K562 (cell line): ENCODE results near the gene GMDS. TPM values are rescaled to one million over a fixed set of nuclear protein-coding genes. Genes with fewer than 3 reads are reported as not detected.

Experiments
- ATAC-seq: fragments of 200-7000 bp; cut with Tn5 transposase; 3 replicates; pipeline ENCODE4 v1.9.1; 2020; ENCODE audit warnings: moderate library complexity
- BruUV-seq: library from RNA; stranded (reverse); fragments of 400-500 nt; replicated peaks from 2 replicates; lab custom pipeline; 2021; lab: Mats Ljungman, UMichigan
- CTCF ChIA-PET: fragments of 300-600 bp; formaldehyde crosslinking; extraction: SDS; loops from one replicate; lab custom pipeline; 2021; ENCODE audit warnings: low intra/inter-chr PET ratio; lab: Yijun Ruan, JAX
- POLR2A ChIA-PET: fragments of 300-600, 350-650 bp; sonication (Branson Sonifier 250); formaldehyde crosslinking; extraction: SDS; loops from one replicate; lab custom pipeline; 2021; ENCODE audit warnings: antibody characterized with exemption, inconsistent platforms; lab: Yijun Ruan, JAX
- DNase-seq, 4 experiments: peaks; one replicate each; pipeline versions ENCODE4 v3.0.0 to v3.0.0-alpha.2; 2011 to 2018; ENCODE audit warnings: low spot score in 3 of 4, mixed read lengths in 3 of 4; ENCODE audit errors: extremely low read depth in 1 of 4
- FAIRE-seq: peaks from 2 replicates; lab custom pipeline; 2011; peaks lifted over from hg19 to GRCh38; lab: Jason Lieb, UNC
- H2AFZ ChIP-seq: 2 replicates; pipeline ENCODE4 v1.6.0; 2011; ENCODE audit warnings: low read depth, low read length, control low read depth, inconsistent platforms
- H3K27ac ChIP-seq: fragments of 200-600 bp; 3 replicates; pipeline ENCODE4 v1.8.0; 2011; ENCODE audit warnings: low read depth, mild to moderate bottlenecking, control low read depth, inconsistent platforms, low read length, moderate library complexity, mixed read lengths; ENCODE audit errors: extremely low read depth
- H3K27me3 ChIP-seq, 2 experiments: fragments of 300-600 bp in 1 of 2; 2 replicates in 1 of 2; 3 replicates in 1 of 2; pipeline versions ENCODE4 v1.6.0 to v1.8.0; 2011; ENCODE audit warnings: inconsistent platforms in 2 of 2, low read length in 2 of 2, mild to moderate bottlenecking in 1 of 2, mixed read lengths in 1 of 2, moderate library complexity in 1 of 2; ENCODE audit not compliant: control insufficient read depth in 2 of 2, insufficient read depth in 2 of 2
- H3K36me3 ChIP-seq: fragments of 300-600 bp; 3 replicates; pipeline ENCODE4 v1.8.0; 2011; ENCODE audit warnings: mild to moderate bottlenecking, low read length, inconsistent platforms; ENCODE audit not compliant: control insufficient read depth, insufficient read depth
- H3K4me1 ChIP-seq, 2 experiments: fragments of 200-600 bp in 1 of 2; replicated peaks in 1 of 2; 2 replicates in 1 of 2; 3 replicates in 1 of 2; pipeline versions ENCODE4 v1.5.1 to v1.8.0; 2011; ENCODE audit warnings: inconsistent platforms in 2 of 2, low read length in 2 of 2, mild to moderate bottlenecking in 1 of 2, mixed read lengths in 1 of 2, moderate library complexity in 1 of 2; ENCODE audit not compliant: control insufficient read depth in 2 of 2, insufficient read depth in 2 of 2
- H3K4me2 ChIP-seq: 2 replicates; pipeline ENCODE4 v1.6.1; 2011; ENCODE audit warnings: low read length, control low read depth, inconsistent platforms, mixed read lengths; ENCODE audit not compliant: insufficient read depth
- H3K4me3 ChIP-seq: fragments of 200-600 bp; sonication (generic), shearing (Covaris generic); 2 replicates; pipeline ENCODE4 v1.5.1; 2016; ENCODE audit warnings: control low read depth, inconsistent platforms
- H3K79me2 ChIP-seq: fragments of 200-600 bp; 3 replicates; pipeline ENCODE4 v1.8.0; 2011; ENCODE audit warnings: low read length, inconsistent platforms; ENCODE audit not compliant: control insufficient read depth, insufficient read depth
- H3K9ac ChIP-seq, 2 experiments: 2 replicates each; pipeline versions ENCODE4 v1.6.0 to v1.6.1; 2011; ENCODE audit warnings: low read depth in 2 of 2, low read length in 2 of 2, control low read depth in 1 of 2, inconsistent platforms in 1 of 2, mild to moderate bottlenecking in 1 of 2, mixed read lengths in 1 of 2; ENCODE audit not compliant: insufficient read depth in 1 of 2
- H3K9me1 ChIP-seq: one replicate; pipeline ENCODE4 v1.6.0; 2011; ENCODE audit warnings: inconsistent platforms, mild to moderate bottlenecking, low read length, moderate library complexity; ENCODE audit not compliant: control insufficient read depth, insufficient read depth
- H3K9me3 ChIP-seq: replicated peaks from 2 replicates; pipeline ENCODE4 v1.5.1; 2011; ENCODE audit warnings: low read depth, low read length, inconsistent platforms; ENCODE audit not compliant: control insufficient read depth, insufficient read depth
- H4K20me1 ChIP-seq: replicated peaks from 2 replicates; pipeline ENCODE4 v1.6.1; 2011; ENCODE audit warnings: low read length, inconsistent platforms, mixed read lengths; ENCODE audit not compliant: control insufficient read depth, insufficient read depth
- CEBPG ChIP-seq, 3 experiments: fragments of 200-800 bp in 1 of 3; sonication (Bioruptor generic) in 1 of 3; sonication (generic) in 1 of 3; formaldehyde crosslinking in 1 of 3; IDR thresholded peaks in 2 of 3; conservative IDR thresholded peaks in 1 of 3; 2 replicates each; pipeline versions ENCODE4 v1.6.1 to v1.8.0; 2016 to 2022; ENCODE audit warnings: missing compliant biosample characterization in 2 of 3, missing genetic modification characterization in 2 of 3, mild to moderate bottlenecking in 1 of 3, missing genetic modification reagents in 1 of 3
- ERF ChIP-seq: fragments of 450-650 bp; formaldehyde crosslinking; IDR thresholded peaks from 2 replicates; pipeline ENCODE4 v1.4.0; 2020; ENCODE audit warnings: mild to moderate bottlenecking, mixed read lengths
- KHSRP ChIP-seq: fragments of 450-650 bp; IDR thresholded peaks from 2 replicates; pipeline ENCODE4 v1.6.1; 2017
- POLR3G ChIP-seq: IDR thresholded peaks from 2 replicates; pipeline ENCODE4 v1.6.1; 2011; ENCODE audit not compliant: insufficient read length, insufficient replicate concordance; ENCODE audit errors: extremely low read depth
- SRSF3 ChIP-seq: fragments of 200-400 bp; formaldehyde crosslinking; IDR thresholded peaks from 2 replicates; pipeline ENCODE4 v1.6.1; 2016; ENCODE audit warnings: mild to moderate bottlenecking, low read length, moderate library complexity; ENCODE audit not compliant: insufficient read depth
- SRSF7 ChIP-seq: fragments of 200-400 bp; formaldehyde crosslinking; optimal IDR thresholded peaks from 2 replicates; pipeline ENCODE3; 2017; ENCODE audit warnings: mild to moderate bottlenecking, low read depth, low read length
- YBX1 ChIP-seq: fragments of 450-650 bp; IDR thresholded peaks from 2 replicates; pipeline ENCODE4 v1.7.1; 2016; ENCODE audit warnings: mild to moderate bottlenecking
- ZBTB7A ChIP-seq: IDR thresholded peaks from 2 replicates; pipeline ENCODE4 v1.6.1; 2011; ENCODE audit warnings: low read depth, mild to moderate bottlenecking, low read length, moderate library complexity, borderline replicate concordance; ENCODE audit not compliant: control insufficient read depth
- ZC3H11A ChIP-seq: IDR thresholded peaks from 2 replicates; pipeline ENCODE4 v1.6.1; 2012; ENCODE audit warnings: low read depth, low read length, improper control_type of control experiment
- WGBS: fragments of 100-300 bp; shearing (Covaris generic); methylation state at CpG from one replicate; pipeline ENCODE4 v1.1.6; 2016; ENCODE audit warnings: low coverage, mixed read lengths; ENCODE audit not compliant: insufficient coverage; ENCODE audit errors: missing lambda C conversion rate; 5-methylcytosine and 5-hydroxymethylcytosine counted together
- in situ Hi-C: fragments of 300-500 bp; cut with MboI; formaldehyde crosslinking; loops from 4 replicates; pipeline ENCODE4 v1.15.0; 2018; ENCODE audit warnings: inconsistent platforms, mixed read lengths
- intact Hi-C: fragments of 100-400 bp; cut with micrococcal nuclease; formaldehyde crosslinking; loops from 2 replicates; pipeline ENCODE4 v1.14.2; 2022
- polyA plus RNA-seq, 8 experiments: library from polyadenylated mRNA; depleted of rRNA in 4 of 8; stranded (reverse) in 5 of 8; unstranded in 3 of 8; fragments of >200 nt; fragmentation: Nextera tagmentation in 2 of 8; fragmentation: Illumina TruSeq in 1 of 8; extraction: Ambion mirVana in 2 of 8; extraction: Trizol in 1 of 8; gene quantifications; 2 replicates each; pipeline versions ENCODE4 v1.2.1 to v1.2.3, GENCODE V29; 2011 to 2014; ENCODE audit warnings: inconsistent platforms in 1 of 8, missing spikeins in 1 of 8
- total RNA-seq, 7 experiments: library from RNA; depleted of rRNA in 6 of 7; stranded (reverse); fragments of >200 nt in 6 of 7; fragmentation: Illumina TruSeq in 2 of 7; extraction: Trizol in 2 of 7; gene quantifications; 2 replicates each; pipeline versions ENCODE4 v1.2.1 to v1.2.3, GENCODE V29; 2011 to 2021; ENCODE audit warnings: low replicate concordance in 1 of 7
- TF ChIP-seq, protein P1 (sequence below): sonication (generic); formaldehyde crosslinking; IDR thresholded peaks from 2 replicates; pipeline ENCODE4 v1.4.0; 2020; ENCODE audit warnings: mild to moderate bottlenecking, missing genetic modification reagents
- TF ChIP-seq, protein P2 (sequence below): sonication (generic); formaldehyde crosslinking; IDR thresholded peaks from 2 replicates; pipeline ENCODE4 v1.8.1; 2023; ENCODE audit warnings: missing genetic modification reagents, mild to moderate bottlenecking, borderline replicate concordance

GMDS gene
- total and polyA plus RNA-seq, 9 of the 15 experiments (the other 6 are each of a cell fraction or from before 2014, with no cell fraction given), result 0.48 to 31.8 (median 13.4) TPM

DNA sequence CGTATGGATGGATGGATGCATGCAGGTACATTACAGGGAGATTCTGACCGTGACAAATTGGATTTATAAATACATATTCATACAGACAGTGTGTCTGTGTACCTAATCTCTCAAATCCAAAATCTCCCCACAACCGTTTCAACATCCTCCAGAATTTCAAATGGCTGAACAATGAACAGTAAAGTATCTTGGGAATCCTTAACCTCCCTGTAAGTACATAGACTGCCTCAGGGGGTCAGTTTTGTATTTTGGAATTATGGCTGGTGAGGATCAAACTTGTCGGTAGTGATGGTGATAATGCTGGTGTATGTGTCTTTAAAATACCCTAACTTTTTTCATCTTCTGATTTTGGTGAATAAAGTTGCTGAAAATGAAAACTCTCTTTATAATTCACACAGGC, 389.5 kb downstream of the GMDS start:
- CTCF ChIA-PET, result no interaction called here
- POLR2A ChIA-PET, result no interaction called here
- WGBS, result 7% methylated on average over 4 of the region's 4 CpGs

DNA sequence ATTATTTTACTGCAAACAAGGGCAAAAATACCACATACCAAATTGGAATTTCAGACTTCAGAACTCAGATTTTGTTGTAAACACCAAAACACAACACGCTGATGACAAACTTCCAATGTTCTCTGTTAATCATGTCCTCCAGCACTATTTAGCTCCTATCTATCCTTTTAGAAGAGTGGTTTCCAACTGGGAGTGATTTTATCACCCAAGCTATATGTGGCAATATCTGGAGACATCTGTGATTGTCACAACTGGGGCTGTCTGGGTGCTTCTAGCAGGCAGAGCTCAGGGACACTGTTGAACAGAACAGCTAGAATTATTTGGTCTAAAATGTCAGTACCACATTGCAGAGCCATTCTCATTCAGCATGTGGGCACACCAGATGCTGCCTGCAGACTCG, 391.1 kb downstream of the GMDS start:
- in situ Hi-C loops (no loop called here), intact Hi-C loops (no loop called here)
- H3K36me3 ChIP-seq, result no peaks in the 10 kb centered on the region
- no peak overlapping the region for H3K4me2 ChIP-seq
- H3K27me3 ChIP-seq, result peaks cover 9 to 15% of the 10 kb centered on the region in 2 experiments
- 22% methylated on average over 2 of the region's 2 CpGs for WGBS
- H3K4me1 ChIP-seq, result no peaks in the 10 kb centered on the region
- no peaks in the 10 kb centered on the region for H4K20me1 ChIP-seq
- ATAC-seq (no peak), DNase-seq (no peak), FAIRE-seq (no peak)
- CTCF ChIA-PET, result no interaction called here
- no peak overlapping the region for H3K4me3 ChIP-seq
- no peaks in the 10 kb centered on the region for H3K79me2 ChIP-seq
- H3K9ac ChIP-seq, result no peak overlapping the region
- no TSS peak for BruUV-seq
- no peak overlapping the region for H3K27ac ChIP-seq
- H3K9me3 ChIP-seq, result no peaks in the 10 kb centered on the region
- no peak overlapping the region for H2AFZ ChIP-seq
- POLR2A ChIA-PET, result interaction anchor here (0.6 to 1.4 kb wide), 3 partner anchors 10 to 379 kb away, joined by 3 to 4 read pairs (median 3); no protein-coding TSS in a partner anchor
- no peaks in the 10 kb centered on the region for H3K9me1 ChIP-seq
- TF ChIP-seq, protein P1, sequence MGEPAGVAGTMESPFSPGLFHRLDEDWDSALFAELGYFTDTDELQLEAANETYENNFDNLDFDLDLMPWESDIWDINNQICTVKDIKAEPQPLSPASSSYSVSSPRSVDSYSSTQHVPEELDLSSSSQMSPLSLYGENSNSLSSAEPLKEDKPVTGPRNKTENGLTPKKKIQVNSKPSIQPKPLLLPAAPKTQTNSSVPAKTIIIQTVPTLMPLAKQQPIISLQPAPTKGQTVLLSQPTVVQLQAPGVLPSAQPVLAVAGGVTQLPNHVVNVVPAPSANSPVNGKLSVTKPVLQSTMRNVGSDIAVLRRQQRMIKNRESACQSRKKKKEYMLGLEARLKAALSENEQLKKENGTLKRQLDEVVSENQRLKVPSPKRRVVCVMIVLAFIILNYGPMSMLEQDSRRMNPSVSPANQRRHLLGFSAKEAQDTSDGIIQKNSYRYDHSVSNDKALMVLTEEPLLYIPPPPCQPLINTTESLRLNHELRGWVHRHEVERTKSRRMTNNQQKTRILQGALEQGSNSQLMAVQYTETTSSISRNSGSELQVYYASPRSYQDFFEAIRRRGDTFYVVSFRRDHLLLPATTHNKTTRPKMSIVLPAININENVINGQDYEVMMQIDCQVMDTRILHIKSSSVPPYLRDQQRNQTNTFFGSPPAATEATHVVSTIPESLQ (CRISPR knock-in tag), result no peak
- TF ChIP-seq ZBTB7A, result no peak
- TF ChIP-seq, protein P2, sequence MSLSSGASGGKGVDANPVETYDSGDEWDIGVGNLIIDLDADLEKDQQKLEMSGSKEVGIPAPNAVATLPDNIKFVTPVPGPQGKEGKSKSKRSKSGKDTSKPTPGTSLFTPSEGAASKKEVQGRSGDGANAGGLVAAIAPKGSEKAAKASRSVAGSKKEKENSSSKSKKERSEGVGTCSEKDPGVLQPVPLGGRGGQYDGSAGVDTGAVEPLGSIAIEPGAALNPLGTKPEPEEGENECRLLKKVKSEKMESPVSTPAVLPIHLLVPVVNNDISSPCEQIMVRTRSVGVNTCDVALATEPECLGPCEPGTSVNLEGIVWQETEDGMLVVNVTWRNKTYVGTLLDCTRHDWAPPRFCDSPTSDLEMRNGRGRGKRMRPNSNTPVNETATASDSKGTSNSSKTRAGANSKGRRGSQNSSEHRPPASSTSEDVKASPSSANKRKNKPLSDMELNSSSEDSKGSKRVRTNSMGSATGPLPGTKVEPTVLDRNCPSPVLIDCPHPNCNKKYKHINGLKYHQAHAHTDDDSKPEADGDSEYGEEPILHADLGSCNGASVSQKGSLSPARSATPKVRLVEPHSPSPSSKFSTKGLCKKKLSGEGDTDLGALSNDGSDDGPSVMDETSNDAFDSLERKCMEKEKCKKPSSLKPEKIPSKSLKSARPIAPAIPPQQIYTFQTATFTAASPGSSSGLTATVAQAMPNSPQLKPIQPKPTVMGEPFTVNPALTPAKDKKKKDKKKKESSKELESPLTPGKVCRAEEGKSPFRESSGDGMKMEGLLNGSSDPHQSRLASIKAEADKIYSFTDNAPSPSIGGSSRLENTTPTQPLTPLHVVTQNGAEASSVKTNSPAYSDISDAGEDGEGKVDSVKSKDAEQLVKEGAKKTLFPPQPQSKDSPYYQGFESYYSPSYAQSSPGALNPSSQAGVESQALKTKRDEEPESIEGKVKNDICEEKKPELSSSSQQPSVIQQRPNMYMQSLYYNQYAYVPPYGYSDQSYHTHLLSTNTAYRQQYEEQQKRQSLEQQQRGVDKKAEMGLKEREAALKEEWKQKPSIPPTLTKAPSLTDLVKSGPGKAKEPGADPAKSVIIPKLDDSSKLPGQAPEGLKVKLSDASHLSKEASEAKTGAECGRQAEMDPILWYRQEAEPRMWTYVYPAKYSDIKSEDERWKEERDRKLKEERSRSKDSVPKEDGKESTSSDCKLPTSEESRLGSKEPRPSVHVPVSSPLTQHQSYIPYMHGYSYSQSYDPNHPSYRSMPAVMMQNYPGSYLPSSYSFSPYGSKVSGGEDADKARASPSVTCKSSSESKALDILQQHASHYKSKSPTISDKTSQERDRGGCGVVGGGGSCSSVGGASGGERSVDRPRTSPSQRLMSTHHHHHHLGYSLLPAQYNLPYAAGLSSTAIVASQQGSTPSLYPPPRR (CRISPR knock-in tag), result no peak
- no peak for TF ChIP-seq YBX1
- no peak for TF ChIP-seq SRSF7
- no peak for TF ChIP-seq POLR3G
- no peak for TF ChIP-seq ZC3H11A

More for the DNA sequence above, 389.5 kb downstream of the GMDS start:
- FAIRE-seq (no peak), DNase-seq (no peak), ATAC-seq (no peak)
- Histone ChIP-seq H3K4me2 (no peak overlapping the region), H3K27ac (no peak overlapping the region), H3K36me3 (no peaks in the 10 kb centered on the region), H3K27me3 (peaks cover 9 to 15% of the 10 kb centered on the region in 2 experiments), H3K9me3 (no peaks in the 10 kb centered on the region), H2AFZ (no peak overlapping the region), H3K9me1 (no peaks in the 10 kb centered on the region), H3K4me1 (no peaks in the 10 kb centered on the region), H3K4me3 (no peak overlapping the region), H3K9ac (no peak overlapping the region), H3K79me2 (no peaks in the 10 kb centered on the region), H4K20me1 (no peaks in the 10 kb centered on the region)
- BruUV-seq, result no TSS peak
- TF ChIP-seq KHSRP (no peak), SRSF3 (no peak), ERF (no peak), CEBPG (CRISPR knock-in tag; IDR thresholded peaks at IDR 0.05) (no peak), CEBPG (tag; conservative IDR thresholded peaks at IDR 0.05 in 1 of 2, IDR thresholded peaks at IDR 0.05 in 1 of 2) (no peak)
- in situ Hi-C loops, result no loop called here
- intact Hi-C loops, result no loop called here
